GM11168 (cell line): ENCODE measurements around the gene CALR.

Experiments
- in situ Hi-C: fragments of 300-500 bp; cut with MboI; formaldehyde crosslinking; loops from one replicate; pipeline ENCODE4 v1.12.0; 2022; ENCODE audit warnings: low sequenced_read_pairs; ENCODE audit not compliant: unreplicated experiment

Gene CALR

GRCh38 chr19:12932392-12933286 lies 5.8 kb upstream of the CALR start:
- in situ Hi-C loops = no loop called here

DNA sequence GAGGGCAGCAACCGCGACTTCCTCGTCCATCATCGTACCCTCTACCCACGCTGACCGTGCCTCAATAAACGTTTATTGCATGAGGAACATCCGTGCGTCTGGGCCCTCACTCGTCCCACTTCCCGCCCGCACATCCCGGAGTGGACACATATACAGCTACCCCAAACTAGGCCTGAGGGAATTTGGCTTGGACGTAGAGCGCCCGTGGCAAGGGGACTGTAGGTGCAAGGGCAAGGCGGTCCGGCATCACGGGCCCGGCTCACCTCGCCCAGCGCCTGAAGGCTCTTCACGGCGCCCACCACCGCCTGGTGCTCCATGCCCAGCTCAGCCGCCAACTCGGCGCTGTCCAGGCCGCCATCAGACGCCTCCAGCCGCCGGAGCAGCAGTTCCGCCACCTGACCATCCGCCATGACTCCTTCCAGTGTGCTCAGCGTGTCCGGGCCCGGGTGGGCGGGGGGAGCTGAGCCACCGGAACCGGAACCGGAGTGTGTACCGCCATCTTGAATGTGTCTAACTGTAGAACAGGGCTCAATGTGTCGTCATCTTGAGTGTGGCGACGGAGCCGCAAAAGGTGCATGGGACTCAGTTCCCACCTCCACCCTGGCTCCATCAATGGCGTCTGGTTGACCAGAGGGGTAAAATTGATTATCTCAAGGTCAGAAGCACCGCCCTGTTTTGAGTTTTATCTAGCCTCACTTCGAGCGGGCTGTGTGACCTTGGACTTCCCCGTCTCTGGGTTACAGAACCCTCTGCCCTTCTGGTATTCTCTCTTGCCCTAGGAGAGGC lies 4.9 kb upstream of the CALR start, which contains the start of gene FARSA:
TSS of gene FARSA (minus strand) at position 425 of the 786 bp plus-strand sequence. CDS start at position 410, 15 bp downstream.
- in situ Hi-C loops = no loop called here

DNA sequence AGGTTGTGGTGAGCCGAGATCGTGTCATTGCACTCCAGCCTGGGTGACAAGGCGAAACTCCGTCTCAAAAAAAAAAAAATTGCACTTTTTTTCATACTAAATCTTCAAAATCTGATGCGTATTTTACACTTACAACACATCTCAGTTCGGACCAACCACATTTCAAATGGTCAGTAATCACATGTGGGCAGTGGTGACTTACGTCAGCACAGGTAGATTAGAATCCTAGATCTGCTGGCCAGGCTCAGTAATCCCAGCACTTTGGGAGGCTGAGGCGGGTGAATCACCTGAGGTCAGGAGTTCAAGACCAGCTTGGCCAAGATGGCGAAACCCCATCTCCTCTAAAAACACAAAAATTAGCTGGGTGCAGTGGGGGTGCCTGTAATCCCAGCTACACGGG lies 3.3 kb upstream of the CALR start:
- in situ Hi-C loops = no loop called here

DNA sequence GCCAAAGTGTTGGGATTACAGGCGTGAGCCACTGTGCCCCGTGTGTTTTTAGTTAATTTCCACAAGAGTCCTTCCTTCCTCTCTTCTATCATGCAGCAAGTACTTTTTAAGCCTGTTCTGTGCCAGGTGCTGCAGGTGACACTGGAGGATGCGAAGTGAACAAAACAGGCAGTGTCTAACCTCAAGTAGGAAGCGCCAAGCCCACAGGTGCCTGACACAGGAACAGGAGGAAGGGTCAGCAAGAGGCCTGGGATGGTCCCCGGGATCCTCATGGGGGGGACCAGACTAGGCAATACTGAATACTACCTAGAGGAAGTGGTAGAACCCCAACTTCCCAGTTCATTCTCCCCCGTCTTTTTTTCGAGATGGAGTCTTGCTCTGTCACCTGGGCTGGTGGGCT lies 1.8 kb upstream of the CALR start:
- in situ Hi-C loops = no loop called here

DNA sequence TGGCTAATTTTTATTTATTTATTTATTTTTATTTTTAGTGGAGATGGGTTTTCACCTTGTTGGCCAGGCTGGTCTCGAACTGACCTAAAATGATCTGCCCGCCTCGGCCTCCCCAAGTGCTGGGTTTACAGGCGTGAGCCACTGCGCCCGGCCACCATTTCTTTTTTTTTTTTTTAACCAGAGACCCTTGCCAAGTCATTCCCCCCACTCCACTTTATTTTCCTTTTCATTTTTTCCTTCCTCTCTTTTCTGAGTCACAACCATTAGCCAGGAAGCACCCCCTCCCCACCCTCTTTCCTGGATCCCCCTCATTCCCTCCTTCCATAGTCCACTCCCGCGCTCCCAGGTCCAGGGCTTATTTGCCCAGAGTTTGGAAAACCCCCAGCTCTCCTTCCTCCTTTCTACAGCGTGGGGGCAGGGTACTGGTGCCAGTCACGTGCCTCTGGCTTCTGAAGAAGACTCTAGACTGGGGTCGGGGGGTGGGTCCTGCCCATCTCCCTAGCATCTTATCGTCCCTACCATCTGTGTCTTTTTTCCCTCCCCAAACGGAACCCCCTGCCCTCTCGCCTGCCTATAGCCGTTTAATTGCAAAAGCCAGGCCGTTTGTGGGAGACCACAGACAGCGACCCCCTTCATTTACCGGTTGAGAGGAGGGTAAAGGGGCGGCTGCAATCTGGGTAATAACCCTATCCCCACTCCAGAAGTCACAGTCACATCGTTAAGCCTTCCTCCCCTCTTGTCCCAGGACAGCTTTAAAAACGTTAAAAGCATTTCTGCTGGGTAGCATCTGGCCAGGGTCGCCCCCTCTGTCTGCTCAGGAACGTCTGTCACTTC lies 1.1 kb upstream of the CALR start:
- in situ Hi-C loops = no loop called here

DNA sequence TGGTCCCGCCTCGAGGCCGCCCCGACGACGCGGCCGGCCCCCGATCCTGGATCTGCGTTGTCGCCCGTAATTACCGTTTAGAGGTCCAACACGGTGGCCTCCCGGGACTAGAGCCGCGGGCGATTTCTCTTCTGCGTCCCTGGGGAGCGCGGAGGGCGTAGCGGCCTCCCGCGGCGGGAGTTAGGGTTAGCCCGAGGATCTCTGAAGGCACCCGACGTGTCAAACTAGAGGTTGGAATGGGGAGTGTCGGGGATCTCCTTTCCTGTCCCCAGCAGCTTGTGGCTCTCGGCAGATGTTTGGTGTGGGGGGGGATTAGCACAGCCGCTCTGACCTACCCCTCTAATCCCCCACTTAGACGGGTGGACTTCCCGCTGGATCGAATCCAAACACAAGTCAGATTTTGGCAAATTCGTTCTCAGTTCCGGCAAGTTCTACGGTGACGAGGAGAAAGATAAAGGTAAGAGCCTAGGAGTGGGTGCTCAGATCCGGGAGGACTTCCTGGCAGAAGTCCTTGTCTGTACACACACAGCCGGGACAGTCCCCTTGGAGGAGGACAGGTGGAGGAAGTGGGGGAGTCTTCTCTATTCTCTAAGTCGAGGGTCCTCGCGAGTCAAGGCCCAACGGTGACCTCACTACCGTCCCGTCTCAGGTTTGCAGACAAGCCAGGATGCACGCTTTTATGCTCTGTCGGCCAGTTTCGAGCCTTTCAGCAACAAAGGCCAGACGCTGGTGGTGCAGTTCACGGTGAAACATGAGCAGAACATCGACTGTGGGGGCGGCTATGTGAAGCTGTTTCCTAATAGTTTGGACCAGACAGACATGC lies 581 bp downstream of the CALR start:
- in situ Hi-C loops = no loop called here

GRCh38 chr19:12939975-12940423 lies 1.6 kb downstream of the CALR start:
- in situ Hi-C loops = no loop called here

DNA sequence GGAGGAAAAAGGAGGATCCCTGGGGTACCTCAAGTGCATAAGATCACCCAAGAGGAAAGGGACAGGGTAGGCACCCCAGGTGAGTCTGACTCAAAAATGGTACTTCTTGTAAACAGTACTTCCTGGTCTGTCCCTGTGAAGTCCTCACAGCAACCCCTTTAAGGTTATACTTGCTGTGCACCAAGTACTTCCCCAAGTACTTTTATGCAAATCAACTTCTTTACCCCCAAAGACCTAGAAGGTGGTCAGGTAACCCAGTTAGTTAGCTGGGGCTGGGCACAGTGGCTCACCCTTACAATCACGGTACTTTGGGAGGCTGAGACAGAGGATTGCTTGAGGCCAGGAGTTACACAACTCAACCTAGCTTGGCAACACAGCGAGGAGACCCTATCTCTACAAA lies 2.5 kb downstream of the CALR start:
- in situ Hi-C loops = no loop called here

DNA sequence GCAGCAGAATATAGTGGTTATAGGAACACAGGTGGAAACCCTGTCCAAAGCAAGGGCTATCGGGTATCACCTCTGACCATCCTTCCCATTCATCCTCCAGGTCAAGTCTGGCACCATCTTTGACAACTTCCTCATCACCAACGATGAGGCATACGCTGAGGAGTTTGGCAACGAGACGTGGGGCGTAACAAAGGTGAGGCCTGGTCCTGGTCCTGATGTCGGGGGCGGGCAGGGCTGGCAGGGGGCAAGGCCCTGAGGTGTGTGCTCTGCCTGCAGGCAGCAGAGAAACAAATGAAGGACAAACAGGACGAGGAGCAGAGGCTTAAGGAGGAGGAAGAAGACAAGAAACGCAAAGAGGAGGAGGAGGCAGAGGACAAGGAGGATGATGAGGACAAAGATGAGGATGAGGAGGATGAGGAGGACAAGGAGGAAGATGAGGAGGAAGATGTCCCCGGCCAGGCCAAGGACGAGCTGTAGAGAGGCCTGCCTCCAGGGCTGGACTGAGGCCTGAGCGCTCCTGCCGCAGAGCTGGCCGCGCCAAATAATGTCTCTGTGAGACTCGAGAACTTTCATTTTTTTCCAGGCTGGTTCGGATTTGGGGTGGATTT lies 5.1 kb downstream of the CALR start:
- in situ Hi-C loops = no loop called here

- in situ Hi-C loops = no loop called here
Measured at GRCh38 chr19:12944104-12944674, 5.8 kb downstream of the CALR start.

DNA sequence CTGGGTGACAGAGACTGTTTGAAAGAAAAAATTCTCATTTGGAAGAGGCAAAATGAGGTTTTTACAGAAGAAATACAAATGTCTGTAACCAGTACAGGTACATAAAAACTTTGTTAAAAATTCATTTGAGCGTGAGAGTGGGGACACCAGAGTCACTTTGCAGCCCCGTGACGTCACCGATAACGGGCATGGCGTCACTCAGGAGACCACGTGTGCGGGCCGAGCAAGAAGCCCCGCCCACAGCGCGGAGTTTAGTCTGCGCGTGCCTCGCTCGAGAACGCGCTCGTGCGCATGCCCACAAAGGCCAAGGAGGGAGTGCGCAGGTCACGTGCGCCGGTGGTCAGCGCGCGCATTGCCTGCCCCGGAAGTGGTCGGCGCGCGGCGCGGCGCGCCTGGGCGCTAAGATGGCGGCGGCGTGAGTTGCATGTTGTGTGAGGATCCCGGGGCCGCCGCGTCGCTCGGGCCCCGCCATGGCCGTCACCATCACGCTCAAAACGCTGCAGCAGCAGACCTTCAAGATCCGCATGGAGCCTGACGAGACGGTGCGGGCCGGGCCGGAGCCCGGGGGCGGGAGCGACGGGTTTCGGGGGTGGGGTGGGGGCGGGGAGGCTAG lies 7.2 kb downstream of the CALR start, which contains the start of gene RAD23A:
TSS of gene RAD23A (plus strand) at position 384 of the 613 bp plus-strand sequence. CDS start at position 471, 87 bp downstream.
- in situ Hi-C loops = no loop called here

- in situ Hi-C loops = no loop called here
Measured at GRCh38 chr19:12946092-12946721, 7.8 kb downstream of the CALR start.

- in situ Hi-C loops = no loop called here
Measured at GRCh38 chr19:12946731-12947496, 8.5 kb downstream of the CALR start.

- in situ Hi-C loops = no loop called here
Measured at GRCh38 chr19:12947702-12948611, 9.5 kb downstream of the CALR start.

DNA sequence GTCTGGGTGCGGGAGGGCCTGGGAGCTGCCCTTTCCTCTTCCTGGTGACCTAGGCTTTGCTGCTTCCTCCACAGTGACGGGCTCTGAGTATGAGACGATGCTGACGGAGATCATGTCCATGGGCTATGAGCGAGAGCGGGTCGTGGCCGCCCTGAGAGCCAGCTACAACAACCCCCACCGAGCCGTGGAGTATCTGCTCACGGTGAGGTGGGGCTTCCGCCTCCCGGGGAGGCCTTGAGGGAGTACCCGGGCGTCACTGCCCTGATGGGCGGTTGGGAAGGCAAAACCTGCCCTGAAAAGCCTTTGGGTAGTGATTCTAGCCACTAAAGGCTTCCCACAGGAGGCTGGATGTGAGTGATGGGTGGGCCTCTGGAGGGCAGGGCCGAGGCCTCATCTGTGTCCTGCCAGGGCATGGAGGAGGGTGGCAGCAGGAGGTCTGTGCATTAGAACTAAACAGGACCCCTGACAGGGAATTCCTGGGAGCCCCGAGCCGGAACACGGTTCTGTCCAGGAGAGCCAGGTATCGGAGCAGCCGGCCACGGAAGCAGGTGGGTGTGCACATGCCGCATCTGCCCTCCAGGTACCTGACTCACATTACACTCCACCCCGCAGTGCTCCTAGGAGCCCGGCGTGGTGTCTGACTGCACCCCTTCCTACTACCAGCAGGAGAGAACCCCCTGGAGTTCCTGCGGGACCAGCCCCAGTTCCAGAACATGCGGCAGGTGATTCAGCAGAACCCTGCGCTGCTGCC lies 10.4 kb downstream of the CALR start:
- in situ Hi-C loops = no loop called here
